ENCODE results near the gene UMAD1. TPM values are rescaled to one million over a fixed set of nuclear protein-coding genes. Genes with fewer than 3 reads are reported as not detected.

UMAD1 gene
- total and polyA plus RNA-seq, 2 experiments from 2014 or later, result 8.4 to 12.4 TPM

DNA sequence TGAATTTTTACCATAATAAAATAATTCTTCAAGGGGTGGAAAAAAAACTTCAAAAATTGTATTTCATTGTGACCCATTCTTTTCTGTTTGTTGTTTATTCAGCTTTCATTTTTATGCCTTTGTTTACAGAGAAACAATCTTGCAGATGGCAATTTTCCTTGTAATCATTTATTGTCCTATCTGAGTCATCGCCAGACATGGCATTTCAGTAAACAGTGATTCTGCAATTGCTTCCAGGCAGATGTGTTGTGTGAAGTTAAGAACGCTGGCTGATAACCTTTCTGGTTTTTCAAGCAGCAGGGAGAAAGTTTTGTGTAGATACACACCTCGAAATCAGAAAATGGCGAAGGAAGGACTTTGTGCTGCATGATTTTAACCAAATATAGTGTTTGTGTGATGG, 158.6 kb downstream of the UMAD1 start:
- Histone ChIP-seq H3K4me2 (no peak overlapping the region), H3K79me2 (replicated peaks; ENCODE audit: insufficient read depth) (no peaks in the 10 kb centered on the region), H3K4me1 (ENCODE audit: insufficient read depth) (peaks cover 19% of the 10 kb centered on the region), H3F3A (replicated peaks; ENCODE audit: low read depth) (no peaks in the 10 kb centered on the region), H3K4me3 (no peak overlapping the region), H2AFZ (no peak overlapping the region), H3K27me3 (ENCODE audit: insufficient read depth) (no peaks in the 10 kb centered on the region), H3K9me2 (ENCODE audit: insufficient read depth) (peaks cover 13% of the 10 kb centered on the region; the same call in 1 of the 2 replicates), H4K20me1 (replicated peaks; ENCODE audit: insufficient read depth) (no peaks in the 10 kb centered on the region), H3K36me3 (ENCODE audit: insufficient read depth) (no peaks in the 10 kb centered on the region), H3K27ac (ENCODE audit: low read depth) (no peak overlapping the region)
- Mint-ChIP-seq H3K36me3 (ENCODE audit: low read depth) (peaks cover 23% of the 10 kb centered on the region), H3K4me1 (peaks cover 29% of the 10 kb centered on the region), H3K27me3 (ENCODE audit: insufficient read depth, low read depth, poor library complexity) (peaks cover 2% of the 10 kb centered on the region), H3K9me3 (peaks cover 10% of the 10 kb centered on the region; the same call in 1 of the 3 replicates), H3K4me3 (no peak overlapping the region), H3K27ac (no peak overlapping the region)
- TF ChIP-seq, protein P1, sequence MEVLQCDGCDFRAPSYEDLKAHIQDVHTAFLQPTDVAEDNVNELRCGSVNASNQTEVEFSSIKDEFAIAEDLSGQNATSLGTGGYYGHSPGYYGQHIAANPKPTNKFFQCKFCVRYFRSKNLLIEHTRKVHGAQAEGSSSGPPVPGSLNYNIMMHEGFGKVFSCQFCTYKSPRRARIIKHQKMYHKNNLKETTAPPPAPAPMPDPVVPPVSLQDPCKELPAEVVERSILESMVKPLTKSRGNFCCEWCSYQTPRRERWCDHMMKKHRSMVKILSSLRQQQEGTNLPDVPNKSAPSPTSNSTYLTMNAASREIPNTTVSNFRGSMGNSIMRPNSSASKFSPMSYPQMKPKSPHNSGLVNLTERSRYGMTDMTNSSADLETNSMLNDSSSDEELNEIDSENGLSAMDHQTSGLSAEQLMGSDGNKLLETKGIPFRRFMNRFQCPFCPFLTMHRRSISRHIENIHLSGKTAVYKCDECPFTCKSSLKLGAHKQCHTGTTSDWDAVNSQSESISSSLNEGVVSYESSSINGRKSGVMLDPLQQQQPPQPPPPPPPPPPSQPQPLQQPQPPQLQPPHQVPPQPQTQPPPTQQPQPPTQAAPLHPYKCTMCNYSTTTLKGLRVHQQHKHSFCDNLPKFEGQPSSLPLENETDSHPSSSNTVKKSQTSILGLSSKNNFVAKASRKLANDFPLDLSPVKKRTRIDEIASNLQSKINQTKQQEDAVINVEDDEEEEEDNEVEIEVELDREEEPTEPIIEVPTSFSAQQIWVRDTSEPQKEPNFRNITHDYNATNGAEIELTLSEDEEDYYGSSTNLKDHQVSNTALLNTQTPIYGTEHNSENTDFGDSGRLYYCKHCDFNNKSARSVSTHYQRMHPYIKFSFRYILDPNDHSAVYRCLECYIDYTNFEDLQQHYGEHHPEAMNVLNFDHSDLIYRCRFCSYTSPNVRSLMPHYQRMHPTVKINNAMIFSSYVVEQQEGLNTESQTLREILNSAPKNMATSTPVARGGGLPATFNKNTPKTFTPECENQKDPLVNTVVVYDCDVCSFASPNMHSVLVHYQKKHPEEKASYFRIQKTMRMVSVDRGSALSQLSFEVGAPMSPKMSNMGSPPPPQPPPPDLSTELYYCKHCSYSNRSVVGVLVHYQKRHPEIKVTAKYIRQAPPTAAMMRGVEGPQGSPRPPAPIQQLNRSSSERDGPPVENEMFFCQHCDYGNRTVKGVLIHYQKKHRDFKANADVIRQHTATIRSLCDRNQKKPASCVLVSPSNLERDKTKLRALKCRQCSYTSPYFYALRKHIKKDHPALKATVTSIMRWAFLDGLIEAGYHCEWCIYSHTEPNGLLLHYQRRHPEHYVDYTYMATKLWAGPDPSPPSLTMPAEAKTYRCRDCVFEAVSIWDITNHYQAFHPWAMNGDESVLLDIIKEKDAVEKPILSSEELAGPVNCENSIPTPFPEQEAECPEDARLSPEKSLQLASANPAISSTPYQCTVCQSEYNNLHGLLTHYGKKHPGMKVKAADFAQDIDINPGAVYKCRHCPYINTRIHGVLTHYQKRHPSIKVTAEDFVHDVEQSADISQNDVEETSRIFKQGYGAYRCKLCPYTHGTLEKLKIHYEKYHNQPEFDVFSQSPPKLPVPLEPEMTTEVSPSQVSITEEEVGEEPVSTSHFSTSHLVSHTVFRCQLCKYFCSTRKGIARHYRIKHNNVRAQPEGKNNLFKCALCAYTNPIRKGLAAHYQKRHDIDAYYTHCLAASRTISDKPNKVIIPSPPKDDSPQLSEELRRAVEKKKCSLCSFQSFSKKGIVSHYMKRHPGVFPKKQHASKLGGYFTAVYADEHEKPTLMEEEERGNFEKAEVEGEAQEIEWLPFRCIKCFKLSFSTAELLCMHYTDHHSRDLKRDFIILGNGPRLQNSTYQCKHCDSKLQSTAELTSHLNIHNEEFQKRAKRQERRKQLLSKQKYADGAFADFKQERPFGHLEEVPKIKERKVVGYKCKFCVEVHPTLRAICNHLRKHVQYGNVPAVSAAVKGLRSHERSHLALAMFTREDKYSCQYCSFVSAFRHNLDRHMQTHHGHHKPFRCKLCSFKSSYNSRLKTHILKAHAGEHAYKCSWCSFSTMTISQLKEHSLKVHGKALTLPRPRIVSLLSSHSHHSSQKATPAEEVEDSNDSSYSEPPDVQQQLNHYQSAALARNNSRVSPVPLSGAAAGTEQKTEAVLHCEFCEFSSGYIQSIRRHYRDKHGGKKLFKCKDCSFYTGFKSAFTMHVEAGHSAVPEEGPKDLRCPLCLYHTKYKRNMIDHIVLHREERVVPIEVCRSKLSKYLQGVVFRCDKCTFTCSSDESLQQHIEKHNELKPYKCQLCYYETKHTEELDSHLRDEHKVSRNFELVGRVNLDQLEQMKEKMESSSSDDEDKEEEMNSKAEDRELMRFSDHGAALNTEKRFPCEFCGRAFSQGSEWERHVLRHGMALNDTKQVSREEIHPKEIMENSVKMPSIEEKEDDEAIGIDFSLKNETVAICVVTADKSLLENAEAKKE (CRISPR knock-in tag; IDR thresholded peaks at IDR 0.05), result no peak
- TF ChIP-seq REST (IDR thresholded peaks at IDR 0.05; ENCODE audit: unreplicated experiment), result no peak
- TF ChIP-seq CREB1 (CRISPR knock-in tag; IDR thresholded peaks at IDR 0.05; ENCODE audit: low read depth), result no peak
- TF ChIP-seq CTCF (conservative IDR thresholded peaks at IDR 0.05; ENCODE audit: low read depth in 2 of 2), result no peak
- no peak for TF ChIP-seq STAT1 (IDR thresholded peaks at IDR 0.05; ENCODE audit: unreplicated experiment)
- no peak for TF ChIP-seq EZH2phosphoT487 (IDR thresholded peaks at IDR 0.05; ENCODE audit: unreplicated experiment)
- TF ChIP-seq NANOG (IDR thresholded peaks at IDR 0.05; ENCODE audit: borderline replicate concordance), result no peak
- TF ChIP-seq JUNB (IDR thresholded peaks at IDR 0.05; ENCODE audit: unreplicated experiment), result no peak
- TF ChIP-seq, protein P2, sequence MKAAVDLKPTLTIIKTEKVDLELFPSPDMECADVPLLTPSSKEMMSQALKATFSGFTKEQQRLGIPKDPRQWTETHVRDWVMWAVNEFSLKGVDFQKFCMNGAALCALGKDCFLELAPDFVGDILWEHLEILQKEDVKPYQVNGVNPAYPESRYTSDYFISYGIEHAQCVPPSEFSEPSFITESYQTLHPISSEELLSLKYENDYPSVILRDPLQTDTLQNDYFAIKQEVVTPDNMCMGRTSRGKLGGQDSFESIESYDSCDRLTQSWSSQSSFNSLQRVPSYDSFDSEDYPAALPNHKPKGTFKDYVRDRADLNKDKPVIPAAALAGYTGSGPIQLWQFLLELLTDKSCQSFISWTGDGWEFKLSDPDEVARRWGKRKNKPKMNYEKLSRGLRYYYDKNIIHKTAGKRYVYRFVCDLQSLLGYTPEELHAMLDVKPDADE (IDR thresholded peaks at IDR 0.05), result no peak
- TF ChIP-seq ZNF331 (CRISPR knock-in tag; IDR thresholded peaks at IDR 0.05; ENCODE audit: low read depth), result no peak
- no peak for TF ChIP-seq EZH2 (IDR thresholded peaks at IDR 0.05; ENCODE audit: low read depth, unreplicated experiment)
- no peak for TF ChIP-seq POLR2AphosphoS5 (IDR thresholded peaks at IDR 0.05; ENCODE audit: low read depth)
- DNase-seq (ENCODE audit: low spot score) (no peak), ATAC-seq (no peak)
